ENCODE data around the gene UAP1.

- no peak for TF ChIP-seq RAD21 (IDR thresholded peaks at IDR 0.05; ENCODE audit: low read depth)
- no peak for TF ChIP-seq TAF1 (IDR thresholded peaks at IDR 0.05; ENCODE audit: low read depth)
- no peak for TF ChIP-seq YY1 (IDR thresholded peaks at IDR 0.05; ENCODE audit: low read depth)
- TF ChIP-seq, protein P1, sequence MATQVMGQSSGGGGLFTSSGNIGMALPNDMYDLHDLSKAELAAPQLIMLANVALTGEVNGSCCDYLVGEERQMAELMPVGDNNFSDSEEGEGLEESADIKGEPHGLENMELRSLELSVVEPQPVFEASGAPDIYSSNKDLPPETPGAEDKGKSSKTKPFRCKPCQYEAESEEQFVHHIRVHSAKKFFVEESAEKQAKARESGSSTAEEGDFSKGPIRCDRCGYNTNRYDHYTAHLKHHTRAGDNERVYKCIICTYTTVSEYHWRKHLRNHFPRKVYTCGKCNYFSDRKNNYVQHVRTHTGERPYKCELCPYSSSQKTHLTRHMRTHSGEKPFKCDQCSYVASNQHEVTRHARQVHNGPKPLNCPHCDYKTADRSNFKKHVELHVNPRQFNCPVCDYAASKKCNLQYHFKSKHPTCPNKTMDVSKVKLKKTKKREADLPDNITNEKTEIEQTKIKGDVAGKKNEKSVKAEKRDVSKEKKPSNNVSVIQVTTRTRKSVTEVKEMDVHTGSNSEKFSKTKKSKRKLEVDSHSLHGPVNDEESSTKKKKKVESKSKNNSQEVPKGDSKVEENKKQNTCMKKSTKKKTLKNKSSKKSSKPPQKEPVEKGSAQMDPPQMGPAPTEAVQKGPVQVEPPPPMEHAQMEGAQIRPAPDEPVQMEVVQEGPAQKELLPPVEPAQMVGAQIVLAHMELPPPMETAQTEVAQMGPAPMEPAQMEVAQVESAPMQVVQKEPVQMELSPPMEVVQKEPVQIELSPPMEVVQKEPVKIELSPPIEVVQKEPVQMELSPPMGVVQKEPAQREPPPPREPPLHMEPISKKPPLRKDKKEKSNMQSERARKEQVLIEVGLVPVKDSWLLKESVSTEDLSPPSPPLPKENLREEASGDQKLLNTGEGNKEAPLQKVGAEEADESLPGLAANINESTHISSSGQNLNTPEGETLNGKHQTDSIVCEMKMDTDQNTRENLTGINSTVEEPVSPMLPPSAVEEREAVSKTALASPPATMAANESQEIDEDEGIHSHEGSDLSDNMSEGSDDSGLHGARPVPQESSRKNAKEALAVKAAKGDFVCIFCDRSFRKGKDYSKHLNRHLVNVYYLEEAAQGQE (IDR thresholded peaks at IDR 0.05; ENCODE audit: low read depth): no peak
- TF ChIP-seq, protein P2, sequence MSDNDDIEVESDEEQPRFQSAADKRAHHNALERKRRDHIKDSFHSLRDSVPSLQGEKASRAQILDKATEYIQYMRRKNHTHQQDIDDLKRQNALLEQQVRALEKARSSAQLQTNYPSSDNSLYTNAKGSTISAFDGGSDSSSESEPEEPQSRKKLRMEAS (IDR thresholded peaks at IDR 0.05): no peak
- TF ChIP-seq NFIC (IDR thresholded peaks at IDR 0.05): no peak
These were observed 83.4 kb downstream of the UAP1 start for GRCh38 chr1:162644986-162645314.

Measured in Ishikawa (cell line).